Ovary (tissue), 1 donor: ENCODE measurements around the gene ZNF345.

Experiments
- EP300 ChIP-seq: sonication (generic); formaldehyde crosslinking; IDR thresholded peaks from one replicate; pipeline ENCODE4 v1.6.1; 2017; ENCODE audit warnings: antibody characterized with exemption
- POLR2A ChIP-seq: fragments of 450-650 bp; IDR thresholded peaks from one replicate; pipeline ENCODE4 v1.6.1; 2017; ENCODE audit warnings: antibody characterized with exemption, mild to moderate bottlenecking, moderate library complexity

DNA sequence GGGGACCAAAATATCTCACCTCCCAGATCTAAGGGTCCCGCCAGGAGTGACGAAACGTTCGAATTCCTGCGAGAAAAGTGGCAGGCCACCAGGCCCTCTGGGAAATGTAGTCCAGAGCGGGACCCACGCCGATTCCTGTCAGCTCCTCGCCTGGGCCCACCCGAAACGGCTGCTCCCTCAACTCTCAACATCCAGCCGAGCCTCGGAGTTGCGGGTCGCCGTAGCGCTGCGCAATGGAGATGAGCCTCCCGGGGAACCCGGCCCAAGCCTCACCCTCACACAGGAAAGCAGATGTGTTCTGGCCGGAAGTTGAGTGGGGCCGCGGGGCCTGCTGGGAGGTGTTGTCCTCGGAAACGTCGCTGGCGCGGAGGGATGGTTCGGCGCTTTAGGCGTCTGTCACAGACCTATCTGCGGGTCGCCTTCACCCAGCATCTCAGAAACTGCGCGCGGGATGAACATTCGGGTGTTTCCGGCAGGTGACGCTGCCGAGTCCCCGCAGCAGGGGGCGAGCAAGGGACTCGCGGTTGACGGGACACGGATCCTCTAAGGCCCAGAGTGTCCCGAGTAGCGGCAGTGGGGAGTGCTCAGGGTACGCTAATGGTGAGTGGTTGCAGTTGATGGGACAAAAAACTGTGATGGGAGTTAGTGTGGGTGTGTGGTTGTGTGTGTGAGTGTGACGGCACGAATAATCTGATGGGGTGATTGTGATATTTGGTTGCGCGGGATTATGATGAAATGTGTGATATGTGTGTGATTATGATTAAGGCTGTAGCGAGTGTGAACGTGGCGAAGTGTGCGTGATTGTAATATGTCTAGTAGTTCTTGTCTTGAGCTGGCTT lies 65.5 kb downstream of the ZNF345 start, which contains the start of the genes ZNF568 and ZNF829:
- TF ChIP-seq EP300 (no peak), POLR2A (no peak)
